Measurements from ENCODE around the gene LCT.

The LCT gene

DNA sequence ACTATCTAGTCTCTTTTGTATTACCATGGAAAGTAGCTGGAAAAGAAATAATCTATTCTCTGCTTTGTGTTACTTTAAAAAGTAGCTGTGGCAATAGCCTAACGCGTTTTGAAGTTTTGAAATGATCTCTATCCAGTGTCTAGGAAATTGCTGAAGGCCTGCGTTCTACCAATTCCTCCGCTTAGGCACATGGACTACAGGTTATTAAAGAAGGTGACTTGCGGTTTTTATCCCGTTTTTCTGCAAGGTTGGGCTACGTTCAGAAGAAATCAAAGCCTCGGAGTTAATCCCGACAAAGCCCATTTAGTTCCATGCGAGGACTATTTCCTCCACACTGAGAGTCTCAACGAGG lies 96.0 kb downstream of the LCT start:
- no peak for DNase-seq

- DNase-seq, result no peak
These were observed 96.8 kb downstream of the LCT start for GRCh38 chr2:135740206-135740605.
